Kidney (tissue), 22 donors: ENCODE results near the gene DRAM1. TPM values are rescaled to one million over a fixed set of nuclear protein-coding genes. Genes with fewer than 3 reads are reported as not detected.
A peak's percentile ranks its signal among the peaks of the same experiment; 100 is the strongest.

ENCODE experiments used
- DNase-seq, 5 donors: peaks; one replicate each; pipeline ENCODE4 v3.0.0-alpha.2; 2013 to 2020
- FAIRE-seq: peaks from 2 replicates; lab custom pipeline; 2012; peaks lifted over from hg19 to GRCh38; lab: Jason Lieb, UNC
- H3K27ac ChIP-seq, 2 donors: one replicate each; pipeline ENCODE4 v1.7.0; 2013; ENCODE audit warnings: low read depth in 2 of 2, low read length in 2 of 2, inconsistent platforms in 1 of 2
- H3K27me3 ChIP-seq: one replicate; pipeline ENCODE4 v1.7.1; 2013; ENCODE audit warnings: low read length, inconsistent platforms; ENCODE audit not compliant: control insufficient read depth, insufficient read depth
- H3K36me3 ChIP-seq, 3 donors: one replicate each; pipeline versions ENCODE4 v1.7.0 to v1.7.1; 2013; ENCODE audit warnings: low read length in 3 of 3, control low read depth in 1 of 3, inconsistent platforms in 1 of 3; ENCODE audit not compliant: insufficient read depth in 3 of 3, control insufficient read depth in 2 of 3
- H3K4me1 ChIP-seq, 3 donors: one replicate each; pipeline versions ENCODE4 v1.7.0 to v1.7.1; 2013; ENCODE audit warnings: low read length in 3 of 3, inconsistent platforms in 1 of 3, low read depth in 1 of 3; ENCODE audit not compliant: control insufficient read depth in 2 of 3, insufficient read depth in 2 of 3
- H3K4me3 ChIP-seq, 3 donors: one replicate each; pipeline versions ENCODE4 v1.7.0 to v1.8.1; 2013; ENCODE audit warnings: low read length in 3 of 3, control low read depth in 1 of 3, inconsistent platforms in 1 of 3
- H3K9ac ChIP-seq, 3 donors: one replicate each; pipeline versions ENCODE4 v1.7.0 to v1.7.1; 2013; ENCODE audit warnings: low read length in 3 of 3, control low read depth in 1 of 3, inconsistent platforms in 1 of 3
- H3K9me3 ChIP-seq, 3 donors: one replicate each; pipeline versions ENCODE4 v1.7.0 to v1.7.1; 2013; ENCODE audit warnings: low read length in 3 of 3, control low read depth in 1 of 3, inconsistent platforms in 1 of 3; ENCODE audit not compliant: control insufficient read depth in 2 of 3, insufficient read depth in 1 of 3
- intact Hi-C: fragments of 100-400 bp; cut with DNase I; formaldehyde crosslinking; loops from one replicate; pipeline ENCODE4 v1.11.1; 2022
- long read RNA-seq, 10 donors: library from polyadenylated mRNA in 1 of 10; unstranded in 1 of 10; transcript quantifications; one replicate each; pipeline ENCODE4 v2.0.0 and lab custom pipeline, GENCODE V29; 2021 to 2026
- polyA plus RNA-seq: library from polyadenylated mRNA; stranded (reverse); fragments of 350-450 nt; fragmentation: Illumina TruSeq; extraction: RNeasy Lipid Tissue Mini Kit (QIAGEN cat#74804); gene quantifications from one replicate; pipeline ENCODE4 v1.2.3, GENCODE V29; 2014; ENCODE audit warnings: low read depth, low replicate concordance; ENCODE audit not compliant: insufficient read depth
- total RNA-seq: library from RNA; stranded (reverse); fragmentation: NEBNext Ultra II Directional; extraction: Animal tissue kit (Norgen Biotek cat#: 25700); gene quantifications from one replicate; pipeline ENCODE4 v1.2.1, GENCODE V29; 2021
- TF ChIP-seq, protein P1 (sequence below): IDR thresholded peaks from 3 replicates; pipeline ENCODE4 v1.5.1; 2012; ENCODE audit warnings: mild to moderate bottlenecking, moderate library complexity, borderline replicate concordance; ENCODE audit not compliant: insufficient read depth; ENCODE audit errors: extremely low read depth
- donor health status: control.
- donor health status: control.
- donor health status: control.
- donor health status: control.
- donor health status: control.
- donor health status: DM: yes; HTN: yes; CAD: no.
- donor health status: Normal renal cell carcinoma (clear cell type).

The DRAM1 gene, protein sequence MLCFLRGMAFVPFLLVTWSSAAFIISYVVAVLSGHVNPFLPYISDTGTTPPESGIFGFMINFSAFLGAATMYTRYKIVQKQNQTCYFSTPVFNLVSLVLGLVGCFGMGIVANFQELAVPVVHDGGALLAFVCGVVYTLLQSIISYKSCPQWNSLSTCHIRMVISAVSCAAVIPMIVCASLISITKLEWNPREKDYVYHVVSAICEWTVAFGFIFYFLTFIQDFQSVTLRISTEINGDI
- total RNA-seq (35.8 TPM), polyA plus RNA-seq (19.0 TPM)
- long read RNA-seq, donor 1, partial matches to known transcripts: 11 of 27 reads
- long read RNA-seq, donor 1, other reads (novel, unspliced or antisense): 12 of 27 reads
- long read RNA-seq, donor 2: 0 reads
- long read RNA-seq, donor 3, transcript DRAM1-201 (7 exons, 3,519 nt): major isoform, 5 of 71 reads
- long read RNA-seq, donor 3, partial matches to known transcripts: 59 of 71 reads
- long read RNA-seq, donor 3, other reads (novel, unspliced or antisense): 6 of 71 reads
- long read RNA-seq, donor 4, partial matches to known transcripts: 7 of 33 reads
- long read RNA-seq, donor 4, other reads (novel, unspliced or antisense): 24 of 33 reads
- long read RNA-seq, donor 5, partial matches to known transcripts: 0 of 1 reads
- long read RNA-seq, donor 5, other reads (novel, unspliced or antisense): 0 of 1 reads
- long read RNA-seq, donor 6, partial matches to known transcripts: 0 of 1 reads
- long read RNA-seq, donor 6, other reads (novel, unspliced or antisense): 0 of 1 reads
- long read RNA-seq, donor 7, transcript DRAM1-201 (7 exons, 3,519 nt): major isoform, 46 of 104 reads
- long read RNA-seq, donor 7, partial matches to known transcripts: 0 of 104 reads
- long read RNA-seq, donor 7, other reads (novel, unspliced or antisense): 56 of 104 reads
- long read RNA-seq, donor 8, partial matches to known transcripts: 0 of 1 reads
- long read RNA-seq, donor 8, other reads (novel, unspliced or antisense): 0 of 1 reads
- long read RNA-seq, donor 9, partial matches to known transcripts: 0 of 14 reads
- long read RNA-seq, donor 9, other reads (novel, unspliced or antisense): 11 of 14 reads
- long read RNA-seq, donor 10, partial matches to known transcripts: 54 of 78 reads
- long read RNA-seq, donor 10, other reads (novel, unspliced or antisense): 21 of 78 reads

DNA sequence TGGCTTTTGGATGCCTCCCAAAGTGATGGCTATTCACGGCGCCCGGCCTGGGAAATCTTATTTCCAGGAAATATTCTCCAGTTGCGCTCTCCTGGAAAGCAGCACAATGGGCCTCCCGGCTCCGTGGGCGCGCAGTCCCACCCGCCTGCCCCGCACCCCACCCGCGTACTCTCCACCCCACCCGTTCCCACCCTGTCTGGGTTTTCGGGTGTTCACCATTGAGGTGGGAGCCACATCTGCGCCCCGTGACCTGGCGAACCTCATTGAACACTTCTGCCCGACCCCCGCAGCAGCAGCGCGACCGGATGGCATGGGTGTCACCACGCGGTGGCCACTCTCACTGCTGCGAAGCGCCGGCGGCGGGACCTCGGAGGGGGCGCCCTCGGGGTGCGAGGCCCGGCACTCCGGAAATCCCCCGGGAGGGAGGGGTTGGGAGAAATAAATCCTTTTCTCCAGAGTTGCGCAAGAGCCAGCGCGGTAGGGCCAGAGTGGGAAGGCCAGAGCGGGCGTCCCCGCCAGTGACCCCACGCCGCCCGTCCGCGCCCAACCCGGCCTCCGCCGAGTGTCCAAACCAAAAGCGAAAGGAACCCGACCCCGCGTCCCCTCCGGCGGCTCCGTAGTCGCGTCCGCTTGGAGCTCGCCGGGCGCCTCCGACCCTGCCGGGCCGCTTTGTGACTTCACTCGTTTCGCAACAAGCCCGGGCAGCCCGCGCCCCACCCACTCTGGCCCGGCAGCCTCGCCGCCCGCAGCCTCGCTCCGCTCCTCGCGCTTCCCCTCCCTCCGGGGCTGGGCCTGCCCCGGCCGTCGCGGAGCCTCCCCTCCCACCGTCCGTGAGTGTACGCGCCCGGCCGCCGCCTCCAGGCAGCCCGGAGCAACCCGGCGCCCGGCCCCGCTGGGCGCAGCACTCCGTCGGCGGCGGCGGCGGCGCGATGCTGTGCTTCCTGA is at the start of gene DRAM1:
Gene DRAM1 (plus strand): TSS at position 720 of the 945 bp plus-strand sequence. CDS start 210 bp downstream, at position 930.
- Histone ChIP-seq H3K27me3 (no peaks in the 10 kb centered on the region), H3K4me1 (peaks cover 0 to 6% (median 0%) of the 10 kb centered on the region in 3 donors), H3K27ac (peak within 1 kb of the TSS; percentile 96), H3K36me3 (no peaks in the 10 kb centered on the region), H3K9me3 (no peaks in the 10 kb centered on the region), H3K4me3 (peak within 1 kb of the TSS; percentile 75 to 88 (median 82)), H3K9ac (peak within 1 kb of the TSS; percentile 57 to 92 (median 67))
- DNase-seq (peak; percentile 80 to 98 (median 90)), FAIRE-seq (no peak)
- TF ChIP-seq, protein P1, sequence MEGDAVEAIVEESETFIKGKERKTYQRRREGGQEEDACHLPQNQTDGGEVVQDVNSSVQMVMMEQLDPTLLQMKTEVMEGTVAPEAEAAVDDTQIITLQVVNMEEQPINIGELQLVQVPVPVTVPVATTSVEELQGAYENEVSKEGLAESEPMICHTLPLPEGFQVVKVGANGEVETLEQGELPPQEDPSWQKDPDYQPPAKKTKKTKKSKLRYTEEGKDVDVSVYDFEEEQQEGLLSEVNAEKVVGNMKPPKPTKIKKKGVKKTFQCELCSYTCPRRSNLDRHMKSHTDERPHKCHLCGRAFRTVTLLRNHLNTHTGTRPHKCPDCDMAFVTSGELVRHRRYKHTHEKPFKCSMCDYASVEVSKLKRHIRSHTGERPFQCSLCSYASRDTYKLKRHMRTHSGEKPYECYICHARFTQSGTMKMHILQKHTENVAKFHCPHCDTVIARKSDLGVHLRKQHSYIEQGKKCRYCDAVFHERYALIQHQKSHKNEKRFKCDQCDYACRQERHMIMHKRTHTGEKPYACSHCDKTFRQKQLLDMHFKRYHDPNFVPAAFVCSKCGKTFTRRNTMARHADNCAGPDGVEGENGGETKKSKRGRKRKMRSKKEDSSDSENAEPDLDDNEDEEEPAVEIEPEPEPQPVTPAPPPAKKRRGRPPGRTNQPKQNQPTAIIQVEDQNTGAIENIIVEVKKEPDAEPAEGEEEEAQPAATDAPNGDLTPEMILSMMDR: no peak
- intact Hi-C loops: no loop called here

DNA sequence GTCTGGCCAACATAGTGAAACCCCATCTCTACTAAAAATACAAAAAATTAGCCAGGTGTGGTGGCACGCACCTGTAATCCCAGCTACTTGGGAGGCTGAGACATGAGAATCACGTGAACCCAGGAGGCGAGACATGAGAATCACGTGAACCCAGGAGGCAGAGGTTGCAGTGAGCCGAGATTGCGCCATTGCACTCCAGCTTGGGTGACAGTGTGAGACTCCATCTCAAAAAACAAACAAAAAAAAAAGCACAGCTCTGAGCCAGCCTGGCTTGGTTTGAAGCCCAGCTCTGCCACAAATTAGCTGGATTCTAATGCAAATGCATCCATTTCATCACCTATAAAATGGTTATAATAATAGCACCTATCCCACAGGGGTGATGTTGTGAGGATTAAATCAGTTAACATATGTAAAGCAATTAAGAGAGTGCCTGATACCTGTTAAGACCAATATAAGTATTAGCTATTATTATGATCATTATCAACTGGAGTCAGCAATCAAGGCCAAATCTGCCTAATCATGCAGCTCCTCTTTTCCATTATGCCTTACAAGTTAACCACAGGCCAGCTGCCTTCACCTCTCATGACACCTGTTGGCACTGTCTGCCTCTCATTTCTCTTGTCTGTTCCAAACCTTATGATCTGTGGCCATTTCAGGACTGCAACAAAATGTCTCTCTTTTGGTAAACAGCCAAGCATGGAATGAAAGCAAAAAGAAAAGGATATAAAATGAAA is 48.8 kb upstream of the DRAM1 start:
- peaks cover 0 to 14% (median 6%) of the 10 kb centered on the region in 3 donors for H3K4me1 ChIP-seq
- TF ChIP-seq, protein P1: no peak
- intact Hi-C loops: no loop called here
- H3K27ac ChIP-seq: no peak overlapping the region
- no peaks in the 10 kb centered on the region for H3K36me3 ChIP-seq
- DNase-seq (no peak), FAIRE-seq (no peak)
- no peak overlapping the region for H3K4me3 ChIP-seq
- H3K9me3 ChIP-seq: no peaks in the 10 kb centered on the region
- no peaks in the 10 kb centered on the region for H3K27me3 ChIP-seq
- H3K9ac ChIP-seq: no peak overlapping the region
